ENCODE measurements around the gene SPATC1L.

Gene SPATC1L

GRCh38 chr21:46136739-46137349, 47.4 kb downstream of the SPATC1L start:
- DNase-seq (ENCODE audit: low read depth in 1 of 2, low spot score in 1 of 2): no peak

GRCh38 chr21:46135782-46136395, 48.4 kb downstream of the SPATC1L start:
- DNase-seq (ENCODE audit: low read depth in 1 of 2, low spot score in 1 of 2): no peak

GRCh38 chr21:46131838-46132651, 52.2 kb downstream of the SPATC1L start:
- no peak for DNase-seq (ENCODE audit: low read depth in 1 of 2, low spot score in 1 of 2)

- no peak for DNase-seq (ENCODE audit: low read depth in 1 of 2, low spot score in 1 of 2)
Observed at GRCh38 chr21:46131588-46131837, 52.7 kb downstream of the SPATC1L start.

GRCh38 chr21:46130831-46131587, 53.2 kb downstream of the SPATC1L start:
- DNase-seq (ENCODE audit: low read depth in 1 of 2, low spot score in 1 of 2): no peak

- no peak for DNase-seq (ENCODE audit: low read depth in 1 of 2, low spot score in 1 of 2)
Observed at GRCh38 chr21:46129846-46130651, 54.2 kb downstream of the SPATC1L start.

GRCh38 chr21:46128933-46129571, 55.2 kb downstream of the SPATC1L start:
- DNase-seq (ENCODE audit: low read depth in 1 of 2, low spot score in 1 of 2): no peak

- no peak for DNase-seq (ENCODE audit: low read depth in 1 of 2, low spot score in 1 of 2)
Observed at GRCh38 chr21:46128106-46128932, 55.9 kb downstream of the SPATC1L start.

GRCh38 chr21:46127239-46128105, 56.8 kb downstream of the SPATC1L start:
- DNase-seq (ENCODE audit: low read depth in 1 of 2, low spot score in 1 of 2): no peak

GRCh38 chr21:46126309-46127238, 57.7 kb downstream of the SPATC1L start:
- DNase-seq (ENCODE audit: low read depth in 1 of 2, low spot score in 1 of 2): no peak

GRCh38 chr21:46125846-46126301, 58.4 kb downstream of the SPATC1L start:
- DNase-seq (ENCODE audit: low read depth in 1 of 2, low spot score in 1 of 2): no peak

- no peak for DNase-seq (ENCODE audit: low read depth in 1 of 2, low spot score in 1 of 2)
Observed at GRCh38 chr21:46124926-46125845, 59.1 kb downstream of the SPATC1L start.

GRCh38 chr21:46124083-46124925, 60.0 kb downstream of the SPATC1L start:
- no peak for DNase-seq (ENCODE audit: low read depth in 1 of 2, low spot score in 1 of 2)

- no peak for DNase-seq (ENCODE audit: low read depth in 1 of 2, low spot score in 1 of 2)
Observed at GRCh38 chr21:46122758-46123683, 61.2 kb downstream of the SPATC1L start.
